ENCODE results near the gene CAPN14. TPM values are rescaled to one million over a fixed set of nuclear protein-coding genes. Genes with fewer than 3 reads are reported as not detected.

The CAPN14 gene
- total RNA-seq, 4 donors from 2014 or later, result not detected

- in situ Hi-C loops (cut with MboI; ENCODE audit: low sequenced_read_pairs in 4 of 4), result no loop called here
- intact Hi-C loops (cut with DNase I; ENCODE audit: low total_unique reads), result loop anchor here (10.0 kb wide), 1 partner anchor 199 kb away; no protein-coding TSS in a partner anchor
- Histone ChIP-seq H3K4me3 (no peak overlapping the region), H3K9me3 (no peaks in the 10 kb centered on the region), H3K36me3 (no peaks in the 10 kb centered on the region), H3K4me1 (peaks cover 8 to 10% of the 10 kb centered on the region in 2 donors), H3K27ac (no peak overlapping the region), H3K27me3 (peaks cover 25 to 45% (median 30%) of the 10 kb centered on the region in 3 donors)
- DNase-seq, result no peak
- no peak for ATAC-seq
- TF ChIP-seq CTCF (IDR thresholded peaks at IDR 0.05 in 4 of 5, conservative IDR thresholded peaks at IDR 0.05 in 1 of 5) (no peak), POLR2A (IDR thresholded peaks at IDR 0.05) (no peak)
Observed at GRCh38 chr2:31136000-31136399, 81.3 kb downstream of the CAPN14 start.

GRCh38 chr2:31134480-31134879, 82.8 kb downstream of the CAPN14 start:
- no peaks in the 10 kb centered on the region for H3K36me3 ChIP-seq
- H3K9me3 ChIP-seq, result no peaks in the 10 kb centered on the region
- no peak overlapping the region for H3K4me3 ChIP-seq
- in situ Hi-C loops (cut with MboI; ENCODE audit: low sequenced_read_pairs in 4 of 4), result no loop called here
- H3K4me1 ChIP-seq, result peaks cover 8 to 10% of the 10 kb centered on the region in 2 donors
- TF ChIP-seq CTCF (IDR thresholded peaks at IDR 0.05 in 4 of 5, conservative IDR thresholded peaks at IDR 0.05 in 1 of 5), result no peak
- no peak for TF ChIP-seq POLR2A (IDR thresholded peaks at IDR 0.05)
- intact Hi-C loops (cut with DNase I; ENCODE audit: low total_unique reads), result loop anchor here (10.0 kb wide), 1 partner anchor 200 kb away; no protein-coding TSS in a partner anchor
- no peak overlapping the region for H3K27ac ChIP-seq
- ATAC-seq (no peak), DNase-seq (no peak)
- peaks cover 25 to 45% (median 30%) of the 10 kb centered on the region in 3 donors for H3K27me3 ChIP-seq

GRCh38 chr2:31132786-31133185, 84.5 kb downstream of the CAPN14 start:
- intact Hi-C loops (cut with DNase I; ENCODE audit: low total_unique reads), result loop anchor here (10.0 kb wide), 1 partner anchor 202 kb away; no protein-coding TSS in a partner anchor
- peaks cover 22 to 35% (median 27%) of the 10 kb centered on the region in 3 donors for H3K27me3 ChIP-seq
- DNase-seq, result no peak
- ATAC-seq, result no peak
- no peaks in the 10 kb centered on the region for H3K9me3 ChIP-seq
- in situ Hi-C loops (cut with MboI; ENCODE audit: low sequenced_read_pairs in 4 of 4), result no loop called here
- peaks cover 3 to 8% of the 10 kb centered on the region in 2 donors for H3K4me1 ChIP-seq
- H3K4me3 ChIP-seq, result no peak overlapping the region
- no peaks in the 10 kb centered on the region for H3K36me3 ChIP-seq
- no peak for TF ChIP-seq CTCF (IDR thresholded peaks at IDR 0.05 in 4 of 5, conservative IDR thresholded peaks at IDR 0.05 in 1 of 5)
- no peak for TF ChIP-seq POLR2A (IDR thresholded peaks at IDR 0.05)
- H3K27ac ChIP-seq, result no peak overlapping the region

- intact Hi-C loops (cut with DNase I; ENCODE audit: low total_unique reads), result loop anchor here (10.0 kb wide), 1 partner anchor 203 kb away; no protein-coding TSS in a partner anchor
- Histone ChIP-seq H3K27me3 (peaks cover 19 to 27% (median 21%) of the 10 kb centered on the region in 3 donors), H3K36me3 (no peaks in the 10 kb centered on the region), H3K27ac (no peak overlapping the region), H3K9me3 (no peaks in the 10 kb centered on the region), H3K4me3 (no peak overlapping the region), H3K4me1 (no peaks in the 10 kb centered on the region)
- no peak for DNase-seq
- no peak for ATAC-seq
- in situ Hi-C loops (cut with MboI; ENCODE audit: low sequenced_read_pairs in 4 of 4), result no loop called here
- TF ChIP-seq POLR2A (IDR thresholded peaks at IDR 0.05) (no peak), CTCF (IDR thresholded peaks at IDR 0.05 in 4 of 5, conservative IDR thresholded peaks at IDR 0.05 in 1 of 5) (no peak)
Observed at GRCh38 chr2:31131871-31132270, 85.4 kb downstream of the CAPN14 start.

Measured in gastrocnemius medialis (tissue), 4 donors.